ENCODE data around the gene TMEM9. TPM values are rescaled to one million over a fixed set of nuclear protein-coding genes. Genes with fewer than 3 reads are reported as not detected.

The TMEM9 gene
- total and polyA plus RNA-seq, 9 of the 15 experiments (the other 6 are each of a cell fraction or from before 2014, with no cell fraction given), result 30.4 to 107 (median 67.6) TPM

- TF ChIP-seq CCNT2 (IDR thresholded peaks at IDR 0.05; ENCODE audit: borderline replicate concordance, extremely low read depth, insufficient read length, low read depth, low read length), result peak; percentile 45
- TF ChIP-seq RBFOX2 (IDR thresholded peaks at IDR 0.05; ENCODE audit: low read depth, low read length), result no peak
- TF ChIP-seq MLLT1 (IDR thresholded peaks at IDR 0.05), result 0 out of 4 replicates have a peak, but pooled peaks of 1 of the 2 experiments have one; percentile 11
- 0 out of 2 replicates have a peak, but pooled peaks have one; percentile 35 for TF ChIP-seq L3MBTL2 (IDR thresholded peaks at IDR 0.05)
- no peak for TF ChIP-seq TBL1XR1 (IDR thresholded peaks at IDR 0.05; ENCODE audit: low read length in 2 of 2)
- no peak for TF ChIP-seq XRCC4 (IDR thresholded peaks at IDR 0.05; ENCODE audit: extremely low read depth, insufficient read depth, insufficient read length)
- TF ChIP-seq IRF9 (tag; IDR thresholded peaks at IDR 0.05), result no peak
- TF ChIP-seq SRSF7 (optimal IDR thresholded peaks at IDR 0.05; ENCODE audit: low read depth, low read length), result no peak
- TF ChIP-seq ATF7 (IDR thresholded peaks at IDR 0.05), result peak; percentile 88
- TF ChIP-seq ZFX (CRISPR knock-in tag; IDR thresholded peaks at IDR 0.05), result peak; percentile 68
- TF ChIP-seq POLR2H (tag; IDR thresholded peaks at IDR 0.05; ENCODE audit: low read depth), result peak; percentile 33; the same call in 1 of the 2 replicates
- TF ChIP-seq ARNT (IDR thresholded peaks at IDR 0.05), result no peak
- no peak for TF ChIP-seq CREB1 (IDR thresholded peaks at IDR 0.05)
- TF ChIP-seq CREB1 (CRISPR knock-in tag; IDR thresholded peaks at IDR 0.05), result no peak
- TF ChIP-seq ZNF707 (CRISPR knock-in tag; conservative IDR thresholded peaks at IDR 0.05), result no peak
- no peak for TF ChIP-seq NR3C1 (CRISPR knock-in tag; IDR thresholded peaks at IDR 0.05)
- TF ChIP-seq ZNF395 (CRISPR knock-in tag; IDR thresholded peaks at IDR 0.05), result no peak
- TF ChIP-seq ILF3 (IDR thresholded peaks at IDR 0.05; ENCODE audit: borderline replicate concordance), result no peak
- no peak for TF ChIP-seq ZNF280B (CRISPR knock-in tag; IDR thresholded peaks at IDR 0.05)
- no peak for TF ChIP-seq CSDE1 (IDR thresholded peaks at IDR 0.05)
- no peak for TF ChIP-seq ZFP91 (CRISPR knock-in tag; IDR thresholded peaks at IDR 0.05)
These were observed 13.0 kb upstream of the TMEM9 start (continued) for GRCh38 chr1:201167041-201167991.

Data from K562 (cell line).